AML-193 (cell line): ENCODE data around the gene RNF8.

ENCODE experiments used
- DNase-seq, 2 experiments: peaks; one replicate each; lab custom pipeline; 2025; lab: John Stamatoyannopoulos, UW

RNF8 gene

DNA sequence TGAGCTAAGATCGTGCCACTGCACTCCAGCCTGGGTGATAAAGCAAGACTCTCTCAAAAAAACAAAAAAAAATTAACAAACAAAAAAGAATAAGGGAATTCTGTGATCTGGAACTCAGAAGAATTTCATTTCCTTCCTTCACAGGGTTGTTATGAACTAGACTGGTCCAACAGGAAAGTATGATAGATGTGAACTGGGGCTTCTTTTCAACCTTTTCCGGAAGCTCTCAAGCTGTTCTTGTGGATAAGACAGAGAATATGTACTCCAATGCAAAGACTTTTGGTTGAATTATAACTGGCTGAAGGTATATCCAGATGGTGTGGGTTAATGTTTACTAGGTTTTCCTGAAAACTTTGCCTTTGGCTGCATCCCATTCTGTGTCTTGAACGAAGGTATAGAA lies 5.3 kb downstream of the RNF8 start:
- no peak for DNase-seq

DNA sequence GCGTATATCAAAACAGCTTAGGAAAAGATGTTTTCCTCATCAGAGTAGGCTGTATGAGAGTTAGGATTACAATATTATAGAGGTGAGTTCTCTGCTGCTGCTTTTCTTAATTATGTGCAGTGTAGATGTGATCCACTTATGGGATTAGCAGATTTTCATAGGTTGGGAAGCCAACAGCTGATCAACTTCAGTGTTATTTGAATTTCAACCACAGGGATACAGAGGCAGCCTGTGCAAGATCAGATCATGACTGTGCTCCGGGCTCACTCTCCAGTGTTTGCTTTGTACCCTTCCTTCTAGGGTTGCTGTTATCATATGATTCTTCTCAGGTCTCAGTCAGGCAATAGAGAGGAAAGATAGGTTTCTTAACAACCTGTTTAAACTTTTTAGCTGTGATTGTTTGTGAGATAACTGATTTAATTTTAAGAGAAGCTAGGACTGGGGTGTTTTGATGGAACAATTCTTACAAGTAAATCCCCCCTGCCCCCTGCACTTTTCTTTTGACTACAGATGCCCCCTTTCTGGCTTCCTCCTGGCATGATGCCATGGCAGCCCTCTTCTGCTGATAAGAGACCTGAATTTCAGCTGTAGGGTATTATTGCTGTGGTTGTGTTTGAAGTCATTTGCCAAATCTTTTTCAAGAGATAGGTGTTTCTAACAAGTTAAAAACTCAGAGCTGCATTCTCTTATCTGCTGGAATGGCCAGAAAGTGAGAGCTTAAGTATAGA lies 8.5 kb downstream of the RNF8 start:
- no peak for DNase-seq

DNA sequence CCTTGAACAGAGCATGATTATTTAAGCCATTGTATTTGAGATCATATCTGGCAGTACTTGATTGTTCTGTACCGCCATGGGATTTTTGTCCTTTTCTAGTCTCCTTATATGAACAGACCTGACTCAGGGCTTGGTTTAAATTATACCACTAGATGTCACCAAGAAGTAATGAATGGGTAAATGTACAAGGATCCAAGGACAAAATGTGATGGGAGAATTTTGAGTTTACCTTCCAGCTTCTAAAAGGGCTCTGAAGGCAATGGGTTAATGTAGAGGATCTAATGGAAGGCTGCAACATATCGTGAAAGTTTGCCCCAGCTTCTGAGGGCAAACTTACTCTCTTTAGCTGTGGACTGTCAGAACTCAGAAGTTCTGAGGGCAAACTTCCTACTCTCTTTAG lies 12.0 kb downstream of the RNF8 start:
- peak; percentile 30 to 35 for DNase-seq

DNA sequence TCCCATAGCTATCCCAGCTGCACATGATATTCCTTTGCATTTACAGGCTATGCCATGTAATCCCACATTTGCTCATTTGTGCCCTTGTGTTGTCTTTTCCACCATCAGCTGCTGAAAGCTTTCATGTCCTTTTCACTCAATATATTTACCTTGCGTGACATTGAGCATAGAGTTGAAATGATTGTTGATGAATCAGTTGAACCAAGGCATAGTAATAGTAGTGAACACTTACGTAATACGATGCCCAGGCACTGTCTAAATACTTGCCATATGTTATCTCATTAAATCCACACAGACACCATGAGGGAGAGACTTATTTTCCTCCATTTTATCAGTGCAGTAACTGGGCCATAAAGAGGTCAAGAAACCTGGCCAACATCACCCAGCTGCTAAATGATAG lies 13.1 kb downstream of the RNF8 start:
- DNase-seq: no peak

DNA sequence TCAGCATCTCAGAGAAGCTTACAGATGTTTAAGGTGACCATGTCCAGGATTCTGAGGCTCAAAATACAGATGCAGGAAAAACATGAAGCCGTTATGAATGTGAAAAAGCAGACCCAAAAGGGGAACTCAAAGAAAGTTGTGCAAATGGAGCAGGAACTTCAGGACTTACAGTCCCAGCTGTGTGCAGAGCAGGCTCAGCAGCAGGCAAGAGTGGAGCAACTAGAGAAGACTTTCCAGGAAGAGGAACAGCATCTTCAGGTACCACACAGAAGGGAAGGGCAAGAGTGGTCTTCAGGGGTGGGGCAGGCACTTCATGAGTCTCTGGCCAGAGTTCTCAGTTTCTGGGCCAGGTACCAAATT lies 15.2 kb downstream of the RNF8 start:
- DNase-seq: peak; percentile 61 to 71

DNA sequence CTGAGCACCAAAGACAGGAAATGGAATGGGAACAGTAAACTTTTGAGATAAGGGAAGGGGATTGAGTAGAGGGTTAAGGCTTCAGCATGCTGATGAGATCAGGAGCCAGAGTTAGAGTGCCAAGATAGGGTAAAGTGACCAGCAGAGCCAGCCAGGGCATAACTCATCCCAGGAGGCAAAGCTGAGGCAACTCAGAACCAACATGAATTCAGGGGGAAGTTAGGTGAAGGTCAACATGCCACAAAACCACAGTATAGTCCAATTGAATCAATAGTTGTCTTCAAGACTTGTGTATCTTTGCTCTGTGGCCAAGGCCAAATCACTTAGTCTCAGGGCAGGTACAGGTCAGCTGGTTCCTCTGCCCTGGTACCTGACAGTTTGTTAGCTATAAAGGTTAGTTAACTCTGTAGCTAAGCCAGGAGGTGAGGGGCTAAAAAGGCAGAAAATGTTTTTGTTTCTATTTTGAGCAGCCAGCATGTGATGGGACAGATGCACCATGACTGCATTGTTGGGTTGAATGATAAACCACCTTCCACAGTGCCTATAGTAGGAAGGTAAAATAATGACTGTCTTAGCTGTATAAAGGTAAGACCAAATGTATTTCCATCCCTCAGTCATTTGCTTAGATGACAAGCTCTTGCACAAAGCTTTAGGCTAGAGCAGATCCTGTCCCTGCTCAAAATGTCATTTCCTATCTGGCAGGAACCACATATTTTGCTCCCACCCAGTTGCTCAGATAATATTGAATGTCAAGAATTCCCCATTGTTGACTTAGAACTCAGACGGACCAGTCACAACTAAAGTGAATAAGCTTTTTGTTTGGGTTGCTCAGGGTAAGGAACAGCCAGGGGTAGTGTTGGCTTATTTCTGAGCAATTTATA lies 15.8 kb downstream of the RNF8 start:
- no peak for DNase-seq

DNA sequence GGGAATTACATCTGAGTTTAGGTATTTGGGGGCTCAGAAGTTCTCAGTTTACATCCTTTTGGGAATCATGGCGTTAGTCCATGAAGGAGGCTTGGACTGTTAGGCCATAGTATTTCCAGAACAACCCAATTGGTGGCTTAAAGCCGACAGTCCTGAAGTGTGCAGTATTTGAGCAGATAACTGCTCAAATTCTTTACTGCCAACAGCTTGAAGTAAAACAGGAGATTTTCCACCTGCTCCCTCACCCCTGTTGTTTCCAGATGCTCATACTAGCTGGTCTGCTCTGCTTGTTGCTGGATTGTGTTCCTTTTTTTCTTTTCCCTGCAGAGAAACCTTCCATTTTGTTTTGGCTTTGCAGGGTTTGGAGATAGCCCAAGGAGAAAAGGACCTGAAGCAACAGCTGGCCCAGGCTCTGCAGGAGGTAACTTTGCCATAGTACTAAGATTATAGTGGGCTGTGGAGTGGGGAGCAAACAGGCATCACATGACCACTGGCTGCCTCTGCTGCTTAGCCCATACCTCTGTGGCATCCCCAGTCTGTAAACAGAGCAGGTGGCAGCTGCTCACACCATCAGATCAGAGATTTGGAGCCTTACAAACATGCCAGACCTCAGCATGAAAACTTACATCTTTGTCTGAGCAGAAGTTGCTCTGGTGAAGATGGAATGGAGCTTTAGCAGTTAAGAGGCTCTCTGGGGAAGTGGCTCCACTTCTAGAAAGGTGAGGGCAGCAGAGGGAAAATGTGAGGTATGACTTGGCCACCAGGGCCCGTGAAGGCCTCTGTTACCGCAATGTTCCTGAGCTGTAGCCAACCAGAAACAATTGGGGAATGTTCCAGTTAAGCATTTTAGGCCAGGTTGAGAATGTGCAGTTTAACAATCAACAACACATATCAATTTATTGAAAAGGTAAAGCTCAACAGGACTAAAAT lies 17.6 kb downstream of the RNF8 start:
- DNase-seq: no peak

DNA sequence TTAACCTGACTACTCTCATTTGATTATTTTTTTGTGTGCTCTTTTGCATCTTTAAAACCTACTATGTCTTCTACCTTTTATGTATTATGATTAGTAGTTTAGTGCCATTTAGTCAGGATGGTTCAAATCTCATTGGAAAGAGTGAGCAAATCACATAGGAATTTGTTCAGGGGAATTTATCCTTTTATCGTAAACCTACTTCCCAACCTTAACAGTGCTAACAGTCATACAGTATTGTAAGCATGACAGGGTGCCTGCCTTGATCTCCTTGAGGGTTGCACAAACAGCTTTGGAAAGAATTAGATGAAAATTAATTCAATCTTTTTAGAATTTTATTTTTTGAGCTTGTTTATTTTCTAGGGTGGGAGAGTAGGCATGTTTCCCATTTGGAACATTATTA lies 18.3 kb downstream of the RNF8 start:
- no peak for DNase-seq

DNA sequence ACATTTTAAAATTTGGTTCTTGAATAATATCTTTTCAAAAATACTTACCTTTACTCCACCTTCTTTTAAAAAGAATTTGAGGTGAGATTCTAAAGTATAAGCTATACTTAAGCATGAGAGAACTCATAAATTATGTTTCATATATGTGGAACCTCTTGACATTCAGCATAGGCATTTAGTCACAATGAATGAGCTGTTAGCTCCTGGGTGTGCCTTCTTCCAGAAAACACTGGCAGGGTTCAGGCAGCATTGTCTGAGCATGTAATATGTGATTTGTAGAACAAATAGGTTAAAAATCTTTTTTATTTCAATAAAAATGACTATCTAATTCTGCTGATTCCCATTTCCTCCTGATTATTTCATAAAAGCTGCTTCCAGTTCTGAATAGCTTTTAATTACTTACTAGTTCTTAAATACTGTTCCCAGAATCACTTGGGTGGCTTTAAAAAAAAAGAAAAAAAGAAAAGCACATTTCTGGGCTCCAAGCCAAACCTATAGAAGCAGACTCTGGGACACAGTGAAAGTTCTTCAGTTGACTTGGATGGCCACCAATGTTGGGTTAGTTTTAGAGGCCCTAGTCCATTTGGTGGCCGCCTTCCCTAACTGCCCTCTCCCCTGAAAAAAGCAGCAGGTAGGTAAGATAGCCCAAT lies 20.2 kb downstream of the RNF8 start:
- DNase-seq: no peak

DNA sequence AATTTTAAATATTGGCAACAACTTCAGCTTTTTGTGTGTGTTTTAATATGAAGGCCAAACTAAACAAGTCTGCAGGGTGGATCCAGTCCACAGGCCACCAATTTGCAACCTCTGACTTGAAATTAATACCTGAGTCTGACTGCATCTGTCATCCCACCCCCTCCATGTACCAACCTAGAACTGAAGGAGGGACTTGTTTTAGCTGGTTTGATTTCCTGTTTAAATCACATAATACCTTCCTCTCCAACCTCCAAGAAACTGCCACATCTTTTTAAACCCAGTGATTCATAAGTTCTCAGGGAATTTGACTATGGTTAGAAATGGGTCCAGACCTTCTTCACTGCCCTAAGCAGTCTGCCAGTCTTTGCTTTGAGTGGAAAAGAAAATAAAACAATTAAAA lies 21.6 kb downstream of the RNF8 start:
- no peak for DNase-seq

DNA sequence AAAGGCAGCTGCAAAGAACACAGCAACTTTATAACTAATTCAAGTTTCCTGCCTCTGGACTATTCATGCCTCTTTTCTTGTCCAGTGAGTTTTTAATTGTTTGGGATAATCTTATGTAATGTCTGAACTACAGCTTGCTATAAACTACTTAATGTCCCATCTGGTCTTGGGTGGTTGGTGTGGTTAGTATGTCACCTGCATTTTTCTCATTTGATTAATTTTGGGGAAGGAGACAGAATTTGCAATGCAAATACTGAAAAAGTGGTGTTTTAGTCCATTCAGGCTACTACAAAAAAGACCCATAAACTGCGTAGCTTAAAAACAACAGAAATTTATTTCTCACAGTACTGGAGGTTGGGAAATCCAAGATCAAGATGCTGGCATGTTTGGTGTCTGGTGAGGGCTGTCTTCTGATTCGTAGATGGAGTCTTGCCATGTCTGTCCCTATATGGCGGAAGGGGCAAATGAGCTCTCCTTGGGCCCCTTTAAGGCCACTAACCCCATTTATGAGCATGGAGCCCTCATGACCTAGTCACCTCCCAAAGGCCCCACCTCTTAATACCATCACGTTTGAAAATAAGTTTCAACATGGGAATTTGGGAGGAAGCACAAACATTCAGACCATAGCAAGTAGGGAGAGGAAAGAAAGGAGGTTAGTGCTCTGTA lies 22.4 kb downstream of the RNF8 start:
- no peak for DNase-seq

DNA sequence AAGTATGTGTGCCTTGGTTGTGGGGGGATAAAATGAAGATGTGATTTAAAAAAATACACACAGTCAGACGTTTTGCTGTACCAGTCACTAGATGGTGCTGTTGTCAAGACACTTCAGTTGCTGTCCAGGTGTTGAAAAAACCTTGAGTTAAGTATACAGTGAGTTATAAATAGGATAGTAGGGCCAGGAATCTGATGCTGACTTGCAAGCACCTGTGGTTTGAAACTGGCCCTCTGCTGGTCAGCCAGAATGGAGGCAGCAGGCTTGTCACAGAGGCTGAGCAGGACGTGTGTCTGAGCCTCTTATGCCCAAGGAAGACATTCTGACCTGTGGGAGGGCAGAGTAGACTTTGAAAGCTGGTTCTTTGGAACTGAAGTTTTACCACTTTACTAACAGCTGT lies 27.8 kb downstream of the RNF8 start:
- DNase-seq: peak; percentile 70 to 77

DNA sequence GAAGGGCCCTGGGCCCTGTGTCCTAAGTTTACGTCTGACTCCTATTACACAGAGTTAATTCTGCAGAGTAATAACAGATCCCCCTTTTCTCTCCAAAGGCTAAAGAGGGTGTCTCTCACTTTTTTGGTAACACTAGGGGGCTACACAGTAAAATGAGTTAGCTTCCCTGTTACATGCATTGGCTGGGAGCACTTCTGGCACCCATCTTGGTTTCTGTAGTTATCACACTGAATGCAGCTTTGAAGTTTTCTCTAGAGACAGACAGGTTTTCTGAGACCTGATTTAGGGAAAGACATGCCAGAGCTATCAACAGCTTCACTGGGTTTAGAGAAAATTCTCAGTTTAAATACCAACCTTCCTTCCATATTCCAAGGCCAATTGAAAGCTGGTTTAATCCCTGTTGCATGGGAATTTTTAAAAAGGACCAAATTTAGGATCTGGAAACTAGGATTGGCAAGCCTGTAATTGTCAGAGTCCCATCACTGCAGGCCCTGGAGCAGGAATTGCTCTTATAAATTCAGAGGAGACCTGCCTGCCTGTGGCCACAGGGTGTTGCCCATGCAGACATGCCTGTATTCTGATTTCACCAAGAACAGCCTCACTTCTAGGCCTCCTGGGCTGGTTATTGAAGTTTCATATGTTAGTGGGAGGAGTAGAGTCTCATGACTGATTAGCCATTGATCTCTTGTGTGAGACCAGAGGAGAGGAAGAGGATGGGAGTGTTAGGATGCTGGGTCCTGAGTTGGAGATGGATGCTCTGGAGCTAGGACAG lies 29.4 kb downstream of the RNF8 start:
- no peak for DNase-seq

DNA sequence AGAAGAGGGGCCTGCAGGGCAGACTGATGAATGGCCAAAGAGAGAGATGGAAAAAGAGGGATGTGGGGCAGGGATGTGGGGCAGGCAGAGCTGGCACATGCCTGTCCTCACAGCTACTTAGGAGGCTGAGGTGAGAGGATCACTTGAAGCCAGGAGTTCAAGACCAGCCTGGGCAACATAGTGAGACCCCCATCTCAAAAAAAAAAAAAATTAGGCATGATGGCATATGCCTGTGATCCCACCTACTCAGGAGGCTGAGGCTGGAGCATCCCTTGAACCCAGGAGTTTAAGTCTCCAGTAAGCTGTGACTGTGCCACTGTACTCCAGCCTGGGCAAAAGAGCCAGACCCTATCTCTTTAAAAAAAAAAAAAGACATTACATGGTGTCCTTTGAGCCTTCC lies 34.8 kb downstream of the RNF8 start:
- DNase-seq: no peak

DNA sequence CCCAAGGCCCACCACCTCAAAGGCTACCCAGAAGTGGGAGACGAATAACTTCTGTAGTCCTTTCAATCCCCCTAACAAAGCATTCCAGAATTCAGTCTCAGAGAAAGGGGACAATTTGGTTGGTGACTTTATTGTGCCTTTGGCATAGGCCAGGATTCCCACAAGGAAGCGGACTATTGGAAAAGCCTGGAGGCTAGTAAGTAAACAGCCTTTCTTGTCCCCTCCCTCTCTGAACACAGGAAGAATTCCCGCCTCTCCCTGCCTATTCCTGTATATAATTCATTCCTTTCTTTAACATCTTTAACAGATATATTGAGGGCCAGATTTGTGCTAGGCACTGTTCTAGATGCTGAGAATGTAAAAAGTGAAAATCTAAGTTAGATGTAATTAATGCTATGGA lies 36.1 kb downstream of the RNF8 start:
- no peak for DNase-seq

DNA sequence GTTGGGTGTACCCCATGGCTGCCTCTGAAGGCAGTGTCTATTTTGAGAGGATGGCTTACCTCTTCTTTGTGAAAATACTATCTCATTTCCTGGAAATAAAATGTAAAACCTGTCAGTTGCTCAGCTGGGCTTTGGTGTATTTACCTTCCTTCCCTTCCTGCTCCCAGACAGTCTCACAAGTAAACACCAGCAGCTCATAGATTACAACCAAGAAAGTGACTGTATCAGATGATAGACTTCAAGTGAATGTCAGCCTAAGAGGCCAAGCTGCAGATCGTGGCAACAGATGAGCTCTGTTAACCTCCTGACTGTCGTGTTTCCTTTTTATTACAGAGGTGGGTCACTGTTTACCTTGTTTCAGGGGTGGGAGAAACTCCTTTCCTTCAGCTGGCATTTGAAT lies 37.3 kb downstream of the RNF8 start:
- DNase-seq: no peak

DNA sequence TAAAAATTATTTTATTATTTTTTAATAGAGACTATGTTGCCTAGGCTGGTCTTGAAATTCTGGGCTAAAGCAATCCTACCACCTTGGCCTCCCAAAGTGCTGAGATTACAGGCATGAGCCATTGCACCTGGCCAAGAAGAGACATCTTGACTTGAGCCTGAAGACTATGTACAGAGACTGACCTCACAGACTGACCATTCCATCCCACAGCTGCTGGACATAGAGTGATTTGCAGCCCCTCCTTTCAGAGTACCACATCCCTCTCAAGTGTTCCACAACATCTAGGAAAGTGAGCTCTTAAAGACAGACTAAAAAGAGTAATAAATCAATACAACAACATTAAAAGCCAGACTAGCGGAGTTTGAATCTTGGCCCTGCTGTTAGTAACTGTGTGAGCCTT lies 39.0 kb downstream of the RNF8 start:
- no peak for DNase-seq

DNA sequence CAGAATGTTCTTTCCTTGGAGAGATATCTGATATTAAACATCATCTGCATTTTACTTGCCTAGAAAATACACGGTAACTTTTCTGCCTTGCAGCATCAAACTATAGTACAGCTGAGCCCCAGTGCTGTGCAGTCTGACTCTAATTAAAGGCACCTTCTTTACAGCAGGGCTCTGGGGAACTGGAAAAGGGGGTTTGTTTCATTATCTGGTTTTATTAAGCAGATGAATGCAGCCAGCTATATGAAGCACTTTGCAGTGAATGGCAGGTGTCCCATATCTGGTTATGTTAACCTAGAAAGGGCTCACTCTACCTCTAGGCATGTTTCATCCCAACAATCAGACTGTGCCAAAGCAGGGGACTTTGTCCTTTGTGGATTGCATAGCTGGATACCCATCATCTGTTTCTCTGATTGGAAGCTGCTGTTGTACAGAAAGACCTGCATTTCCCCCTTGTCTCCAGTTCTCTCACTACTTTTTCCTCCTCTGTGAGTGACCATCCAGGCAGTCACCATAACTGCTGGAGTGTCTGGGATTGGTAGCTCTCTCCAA lies 39.7 kb downstream of the RNF8 start:
- DNase-seq: no peak

DNA sequence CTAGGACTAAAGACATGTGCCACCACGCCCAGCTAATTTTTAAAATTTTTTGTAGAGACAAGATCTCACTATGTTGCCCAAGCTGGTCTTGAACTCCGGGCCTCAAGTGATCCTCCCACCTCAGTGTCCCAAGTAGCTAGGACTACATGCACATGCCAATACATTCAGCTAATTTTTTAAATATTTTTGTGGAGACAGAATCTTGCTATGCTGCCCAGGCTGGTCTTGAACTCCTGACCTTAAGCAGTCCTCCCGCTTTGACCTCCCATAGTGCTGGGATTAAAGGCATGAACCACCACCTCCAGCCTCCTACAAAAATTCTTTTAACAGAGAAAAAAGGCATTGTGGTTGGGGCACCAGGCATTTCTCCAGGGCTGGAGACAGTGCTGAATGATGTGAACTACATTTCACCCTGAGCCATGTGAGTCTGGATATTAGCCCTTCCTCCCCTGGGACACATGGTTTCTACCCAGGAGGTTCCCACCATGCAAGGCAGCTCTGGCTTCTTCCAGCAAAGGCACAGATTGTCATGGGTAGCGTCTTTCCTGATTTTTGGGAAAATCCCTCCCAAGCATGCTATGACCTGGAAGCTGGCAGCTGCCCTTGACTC lies 42.9 kb downstream of the RNF8 start:
- DNase-seq: no peak

DNA sequence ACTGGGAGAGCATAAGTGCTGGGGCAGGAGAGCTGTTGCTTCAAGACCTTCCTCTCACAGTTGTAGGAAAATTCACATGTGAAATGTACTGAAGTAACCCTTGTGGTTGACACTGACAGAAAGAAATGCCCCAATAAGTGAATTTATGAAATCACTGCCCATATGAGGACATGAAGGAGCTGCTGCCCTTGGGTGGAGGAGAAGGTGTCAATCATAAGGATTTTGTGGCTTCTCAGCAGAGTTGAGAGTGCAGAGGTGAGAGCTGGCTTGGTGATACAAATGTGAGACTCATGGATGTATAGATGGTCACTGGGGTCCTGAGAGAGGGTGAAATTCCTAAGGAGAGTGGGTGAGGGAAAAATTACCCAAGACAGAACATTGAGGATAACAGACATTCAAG lies 45.3 kb downstream of the RNF8 start:
- DNase-seq: no peak
